Stimulated activated CD8-positive, alpha-beta memory T cell treated with anti-CD3 and anti-CD28 coated beads, Interleukin-15, amount 100 ng/mL, for 48 hours (primary cell): ENCODE data around the gene TEX29.

ENCODE experiments used
- DNase-seq, 2 donors: peaks; one replicate each; pipeline ENCODE4 v3.0.0-alpha.2; 2020; ENCODE audit warnings: low read depth in 2 of 2

The TEX29 gene

DNA sequence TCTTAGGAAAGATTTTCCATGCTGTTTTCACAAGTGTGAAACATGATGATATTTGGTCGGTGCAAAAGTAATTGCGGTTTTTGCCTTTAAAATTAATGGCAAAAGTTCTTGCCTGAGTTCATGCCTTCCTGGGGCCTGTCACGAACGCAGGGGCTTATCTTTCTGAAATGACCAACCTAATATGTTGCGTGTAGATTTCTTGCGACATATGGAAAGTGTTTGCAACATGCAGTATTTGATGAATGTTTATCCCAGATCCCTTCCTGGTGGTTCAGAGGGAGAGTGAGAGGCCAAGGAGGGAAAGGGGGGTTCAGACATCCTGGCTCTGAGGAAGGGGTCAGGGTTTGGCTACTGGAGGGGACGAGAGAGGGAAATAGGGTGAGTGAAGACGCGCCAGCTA, 72.0 kb downstream of the TEX29 start:
- DNase-seq = no peak

DNA sequence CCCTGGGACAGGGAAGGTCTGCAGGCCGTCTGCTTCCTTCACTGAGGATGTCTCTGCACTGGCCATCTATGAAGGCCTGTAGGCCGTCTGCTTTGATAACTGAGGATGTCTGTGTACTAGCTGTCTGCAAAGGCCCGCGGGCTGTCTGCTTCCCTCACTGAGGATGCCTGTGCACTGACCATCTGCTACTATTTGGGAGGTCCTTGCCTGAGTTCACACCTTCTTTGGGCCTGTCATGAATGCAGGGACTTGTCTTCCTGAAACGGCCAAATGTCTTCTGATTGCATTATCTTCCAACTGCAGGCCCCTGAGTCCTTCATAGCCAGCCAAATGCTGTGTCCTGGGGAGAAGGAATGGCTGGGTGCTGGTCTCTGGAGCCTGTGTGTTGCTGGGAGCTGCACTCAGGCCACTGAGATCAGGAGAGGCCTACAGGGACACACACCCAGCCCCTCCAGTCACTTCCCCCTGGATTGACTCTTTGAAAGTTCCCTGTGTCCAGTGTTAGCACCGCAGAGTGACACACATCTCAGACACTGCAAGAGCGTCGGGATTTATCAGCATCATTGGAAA, 72.9 kb downstream of the TEX29 start:
- no peak for DNase-seq
